Smooth muscle cell of the umbilical artery (primary cell): ENCODE measurements around the gene CD55. TPM values are rescaled to one million over a fixed set of nuclear protein-coding genes. Genes with fewer than 3 reads are reported as not detected.

ENCODE experiments used
- total RNA-seq: library from RNA; depleted of rRNA; stranded (reverse); fragments of >200 nt; gene quantifications from 2 replicates; pipeline ENCODE4 v1.2.3, GENCODE V29; 2014

CD55 gene
- total RNA-seq, result 13.9 and 19.6 TPM in 2 replicates

GRCh38 chr1:207321079-207321789 lies at the start of gene CD55:
Gene CD55, plus strand, starts transcription at chr1:207321678. Its CDS starts 88 bp downstream, at chr1:207321766.

Other genes with a start within 250 kb of the CD55 start
- gene C4BPB, start 232.8 kb upstream of the CD55 start, total RNA-seq, result not detected in 2 replicates
- gene C4BPA, start 217.4 kb upstream of the CD55 start, total RNA-seq, result not detected in 2 replicates
- gene CR2, start 132.7 kb downstream of the CD55 start, total RNA-seq, result not detected in 2 replicates
- gene CR1, start 174.5 kb downstream of the CD55 start, total RNA-seq, result not detected in 2 replicates